Fibroblast of pulmonary artery (primary cell): ENCODE results near the gene PANK4.

Source experiments
- DNase-seq: peaks from one replicate; pipeline ENCODE4 v3.0.0-alpha.2; 2010; ENCODE audit warnings: low read depth
- H3K4me3 ChIP-seq: replicated peaks from 2 replicates; pipeline ENCODE4 v1.5.1; 2011; ENCODE audit warnings: low read depth, mild to moderate bottlenecking, control low read depth, low read length, moderate library complexity
- TF ChIP-seq, protein P1 (sequence below): IDR thresholded peaks from 2 replicates; pipeline ENCODE4 v1.5.1; 2011; ENCODE audit warnings: mild to moderate bottlenecking, control low read depth, low read length, inconsistent platforms; ENCODE audit errors: missing control alignments

Gene PANK4

DNA sequence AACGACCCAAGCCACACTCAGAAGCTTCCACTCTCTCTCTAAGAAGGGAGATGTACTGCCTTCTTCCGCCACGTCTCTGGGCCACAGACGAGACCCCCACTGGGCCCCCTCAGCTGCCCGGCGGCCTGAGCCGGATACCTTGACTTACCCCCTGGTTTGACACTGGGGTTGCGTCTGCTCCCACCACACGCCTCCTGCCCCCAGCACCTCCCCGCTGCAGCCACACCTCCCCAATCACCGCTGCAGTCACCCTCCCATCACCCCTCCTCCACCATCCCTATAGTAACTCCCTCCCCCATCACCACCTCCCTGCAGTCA lies 10.7 kb downstream of the PANK4 start:
- no peak for DNase-seq
- H3K4me3 ChIP-seq = no peak overlapping the region
- TF ChIP-seq, protein P1, sequence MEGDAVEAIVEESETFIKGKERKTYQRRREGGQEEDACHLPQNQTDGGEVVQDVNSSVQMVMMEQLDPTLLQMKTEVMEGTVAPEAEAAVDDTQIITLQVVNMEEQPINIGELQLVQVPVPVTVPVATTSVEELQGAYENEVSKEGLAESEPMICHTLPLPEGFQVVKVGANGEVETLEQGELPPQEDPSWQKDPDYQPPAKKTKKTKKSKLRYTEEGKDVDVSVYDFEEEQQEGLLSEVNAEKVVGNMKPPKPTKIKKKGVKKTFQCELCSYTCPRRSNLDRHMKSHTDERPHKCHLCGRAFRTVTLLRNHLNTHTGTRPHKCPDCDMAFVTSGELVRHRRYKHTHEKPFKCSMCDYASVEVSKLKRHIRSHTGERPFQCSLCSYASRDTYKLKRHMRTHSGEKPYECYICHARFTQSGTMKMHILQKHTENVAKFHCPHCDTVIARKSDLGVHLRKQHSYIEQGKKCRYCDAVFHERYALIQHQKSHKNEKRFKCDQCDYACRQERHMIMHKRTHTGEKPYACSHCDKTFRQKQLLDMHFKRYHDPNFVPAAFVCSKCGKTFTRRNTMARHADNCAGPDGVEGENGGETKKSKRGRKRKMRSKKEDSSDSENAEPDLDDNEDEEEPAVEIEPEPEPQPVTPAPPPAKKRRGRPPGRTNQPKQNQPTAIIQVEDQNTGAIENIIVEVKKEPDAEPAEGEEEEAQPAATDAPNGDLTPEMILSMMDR = no peak

GRCh38 chr1:2514863-2515762 lies 11.3 kb downstream of the PANK4 start:
- TF ChIP-seq, protein P1 = no peak
- DNase-seq = no peak
- H3K4me3 ChIP-seq = no peak overlapping the region

GRCh38 chr1:2513939-2514652 lies 12.3 kb downstream of the PANK4 start:
- TF ChIP-seq, protein P1 = no peak
- no peak for DNase-seq
- no peak overlapping the region for H3K4me3 ChIP-seq

DNA sequence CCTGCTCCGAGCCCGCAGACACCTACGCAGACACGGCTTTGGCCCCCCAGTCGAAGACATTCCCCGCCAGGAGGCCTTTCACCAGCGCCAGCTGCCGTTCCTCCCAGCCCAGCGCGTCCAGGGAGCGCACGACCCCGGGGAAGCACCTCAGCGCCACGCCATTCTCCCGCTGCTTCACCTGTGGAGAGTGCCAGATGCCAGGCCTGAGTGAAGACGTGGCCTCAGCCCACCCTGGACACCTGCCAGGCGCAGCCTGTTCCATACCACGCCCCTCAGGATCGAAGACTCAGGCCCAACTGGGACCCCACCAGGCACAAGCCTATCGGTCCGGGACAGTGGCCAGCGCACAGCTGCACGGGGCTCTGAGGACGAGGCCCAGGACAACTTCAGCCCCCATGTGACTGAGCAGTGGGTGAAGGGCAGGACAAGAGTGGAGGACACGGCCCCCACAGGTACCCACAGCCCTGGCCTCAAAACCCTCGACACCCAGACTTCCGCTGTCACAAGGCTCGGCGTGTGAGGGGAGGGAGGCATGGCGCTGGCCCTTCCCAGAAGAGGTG lies 13.5 kb downstream of the PANK4 start:
- no peak overlapping the region for H3K4me3 ChIP-seq
- TF ChIP-seq, protein P1 = no peak
- no peak for DNase-seq

DNA sequence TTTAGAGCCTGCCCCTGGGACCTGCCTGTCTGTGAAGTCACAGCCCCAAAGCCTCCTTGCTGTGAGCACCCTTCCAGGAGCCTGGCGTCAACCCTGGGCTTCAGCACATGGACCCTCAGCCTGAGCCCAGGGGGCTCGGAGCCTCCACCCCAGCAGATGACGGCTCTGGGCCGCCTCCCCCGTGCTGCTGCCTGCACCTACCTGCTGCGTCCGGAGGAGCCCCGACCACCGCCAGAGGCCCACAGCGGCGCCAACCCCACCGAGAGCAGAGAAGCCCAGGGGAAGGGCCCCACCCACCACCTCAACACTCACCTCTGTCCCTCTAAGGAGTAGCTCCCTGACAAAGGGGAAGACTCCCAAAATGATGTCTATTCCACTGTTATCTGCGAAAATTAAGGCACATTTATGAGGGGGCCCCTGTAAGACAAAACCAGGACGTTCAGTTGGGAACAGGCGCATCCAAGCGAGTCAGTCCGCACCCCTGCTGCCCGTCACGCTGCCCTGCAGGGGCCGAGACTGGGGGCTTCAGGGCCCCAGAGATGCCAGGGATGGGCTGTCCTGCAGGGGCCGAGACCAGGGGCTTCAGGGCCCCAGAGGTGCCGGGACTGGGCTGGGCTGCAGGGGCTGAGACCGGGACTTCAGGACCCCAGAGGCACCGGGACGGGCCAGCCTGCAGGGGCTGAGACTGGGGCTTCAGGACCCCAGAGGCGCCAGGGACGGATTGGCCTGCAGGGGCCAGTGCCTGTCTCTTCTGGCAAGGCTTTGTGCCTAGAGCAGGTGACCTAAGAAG lies 15.8 kb downstream of the PANK4 start:
- DNase-seq = no peak
- no peak overlapping the region for H3K4me3 ChIP-seq
- TF ChIP-seq, protein P1 = no peak

DNA sequence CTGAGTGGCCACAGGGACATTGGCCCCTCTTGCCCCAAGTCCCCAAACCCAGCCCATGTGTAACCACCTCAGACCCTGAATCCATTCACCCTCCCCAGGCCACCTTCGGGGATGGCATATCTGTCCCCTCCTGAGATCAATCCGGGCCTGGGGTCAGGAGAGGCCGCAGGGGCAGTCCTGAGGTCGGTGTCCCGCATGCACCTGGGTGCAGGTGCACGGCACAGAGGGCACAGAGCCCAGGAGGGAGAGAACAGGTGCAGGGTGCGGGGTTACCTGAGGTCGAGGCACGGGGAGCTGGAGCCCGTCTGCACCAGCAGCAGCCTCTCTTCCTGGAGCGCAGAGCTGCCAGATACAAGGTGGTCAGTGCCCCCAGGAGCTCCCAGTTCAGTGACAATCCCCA lies 16.8 kb downstream of the PANK4 start:
- DNase-seq = no peak
- H3K4me3 ChIP-seq = no peak overlapping the region
- TF ChIP-seq, protein P1 = no peak
